Adrenal gland (tissue), 12 donors: ENCODE data around the gene KLF3. TPM values are rescaled to one million over a fixed set of nuclear protein-coding genes. Genes with fewer than 3 reads are reported as not detected.
A peak's percentile ranks its signal among the peaks of the same experiment; 100 is the strongest.

Experiments
- DNase-seq, 7 donors: peaks; one replicate each; pipeline ENCODE4 v3.0.0-alpha.2; 2019 to 2020
- H3K27ac ChIP-seq, 5 donors: fragments of 200-600 bp; sonication (generic) in 4 of 5; 1 replicate in 3 of 5; 2 replicates in 2 of 5; pipeline versions ENCODE4 v1.5.1 to v1.8.0; 2016 to 2020; ENCODE audit warnings: mild to moderate bottlenecking in 1 of 5
- H3K27me3 ChIP-seq: fragments of 200-600 bp; 2 replicates; pipeline ENCODE4 v1.8.0; 2021
- H3K36me3 ChIP-seq, 2 donors: fragments of 200-600 bp; replicated peaks in 1 of 2; 1 replicate in 1 of 2; 2 replicates in 1 of 2; pipeline versions ENCODE4 v1.5.1 to v1.8.0; 2018 to 2022
- H3K4me1 ChIP-seq, 2 donors: fragments of 200-600 bp; replicated peaks in 1 of 2; 1 replicate in 1 of 2; 2 replicates in 1 of 2; pipeline versions ENCODE4 v1.5.1 to v1.8.0; 2018 to 2021
- H3K4me3 ChIP-seq, 4 donors: fragments of 200-600 bp; sonication (generic) in 3 of 4; one replicate each; pipeline ENCODE4 v1.5.1; 2016 to 2018
- H3K9me3 ChIP-seq, 3 donors: fragments of 200-600 bp; sonication (generic) in 1 of 3; replicated peaks in 1 of 3; 1 replicate in 2 of 3; 2 replicates in 1 of 3; pipeline versions ENCODE4 v1.5.1 to v1.8.0; 2016 to 2021
- CTCF ChIP-seq, 6 experiments: fragments of 450-650 bp in 4 of 6; fragments of 200-600 bp in 2 of 6; sonication (generic) in 1 of 6; IDR thresholded peaks; 1 replicate in 5 of 6; 2 replicates in 1 of 6; pipeline versions ENCODE4 v1.5.1 to v1.8.0; 2016 to 2021; ENCODE audit warnings: antibody characterized with exemption in 6 of 6, mild to moderate bottlenecking in 2 of 6, moderate library complexity in 1 of 6
- POLR2A ChIP-seq, 2 donors: fragments of 450-650 bp; IDR thresholded peaks; one replicate each; pipeline ENCODE4 v1.6.1; 2017; ENCODE audit warnings: antibody characterized with exemption in 2 of 2, mild to moderate bottlenecking in 2 of 2, moderate library complexity in 1 of 2
- WGBS, 4 donors: extraction: QIAGEN DNeasy Blood & Tissue Kit in 2 of 4; methylation state at CpG; one replicate each; pipeline versions ENCODE4 v1.1.5 to v1.1.7; 2013 to 2017; 5-methylcytosine and 5-hydroxymethylcytosine counted together
- intact Hi-C, 2 donors: fragments of 100-400 bp; cut with DNase I; formaldehyde crosslinking; loops; one replicate each; pipeline versions ENCODE4 v1.14.1 to v1.15.0; 2022 to 2023
- polyA plus RNA-seq, 3 donors: library from polyadenylated mRNA; stranded (reverse); fragments of 200-250 nt in 2 of 3; fragments of 350-450 nt in 1 of 3; fragmentation: Illumina TruSeq in 1 of 3; extraction: RNeasy Lipid Tissue Mini Kit (QIAGEN cat#74804) in 1 of 3; gene quantifications; one replicate each; pipeline ENCODE4 v1.2.3, GENCODE V29; 2013 to 2014
- total RNA-seq, 9 donors: library from RNA; depleted of rRNA in 4 of 9; stranded (reverse); fragments of >200 nt in 4 of 9; fragments of 120-200 nt in 1 of 9; fragmentation: NEBNext Ultra II Directional in 1 of 9; extraction: Animal tissue kit (Norgen Biotek cat#: 25700) in 1 of 9; gene quantifications; one replicate each; pipeline versions ENCODE4 v1.1.0 to v1.2.4, GENCODE V29; 2013 to 2023
- donor health status: healthy with polysubstance abuse.
- donor health status: Bipolar disorder and iron deficiency.
- donor health status: DM: yes; HTN: yes; CAD: no.
- donor health status: DM: no; HTN: no; CAD: no.
- donor health status: DM: no; HTN: no; CAD: no.
- donor health status: DM: yes; HTN: yes; CAD: no.

KLF3 gene
- total and polyA plus RNA-seq, 12 donors = 10.1 to 45.7 (median 38.0) TPM

- Histone ChIP-seq H3K9me3 (no peaks in the 10 kb centered on the region), H3K36me3 (no peaks in the 10 kb centered on the region), H3K27ac (no peak overlapping the region), H3K27me3 (no peaks in the 10 kb centered on the region), H3K4me1 (no peaks in the 10 kb centered on the region), H3K4me3 (no peak overlapping the region)
- DNase-seq = no peak
- intact Hi-C loops = no loop called here
- WGBS, 4 donors = 80 to 94% (median 85%) methylated on average over 3 of the region's 3 CpGs
- TF ChIP-seq CTCF (IDR thresholded peaks at IDR 0.05) (no peak), POLR2A (IDR thresholded peaks at IDR 0.05) (no peak)
These were observed 71.9 kb downstream of the KLF3 start for GRCh38 chr4:38735870-38736269.

GRCh38 chr4:38738940-38739803 is 75.2 kb downstream of the KLF3 start:
- H3K9me3 ChIP-seq = no peaks in the 10 kb centered on the region
- H3K27ac ChIP-seq = no peak overlapping the region
- TF ChIP-seq CTCF (IDR thresholded peaks at IDR 0.05) = no peak
- TF ChIP-seq POLR2A (IDR thresholded peaks at IDR 0.05) = no peak
- H3K4me3 ChIP-seq = no peak overlapping the region
- no peaks in the 10 kb centered on the region for H3K36me3 ChIP-seq
- no peaks in the 10 kb centered on the region for H3K27me3 ChIP-seq
- DNase-seq = no peak
- WGBS, 4 donors = 92 to 96% (median 93%) methylated on average over 6 of the region's 6 CpGs
- intact Hi-C loops = no loop called here
- no peaks in the 10 kb centered on the region for H3K4me1 ChIP-seq

- WGBS, 4 donors = 63 to 87% (median 84%) methylated on average over 2 of the region's 2 CpGs
These were observed 76.3 kb downstream of the KLF3 start for GRCh38 chr4:38740303-38740702.

GRCh38 chr4:38743866-38744265 is 79.9 kb downstream of the KLF3 start:
- Histone ChIP-seq H3K4me1 (no peaks in the 10 kb centered on the region), H3K9me3 (no peaks in the 10 kb centered on the region), H3K27me3 (no peaks in the 10 kb centered on the region), H3K36me3 (no peaks in the 10 kb centered on the region), H3K27ac (peak overlapping the region in 1 of 5 donors; percentile 43), H3K4me3 (peak overlapping the region in 1 of 4 donors; percentile 30)
- DNase-seq = no peak
- intact Hi-C loops = no loop called here
- TF ChIP-seq CTCF (IDR thresholded peaks at IDR 0.05) (no peak), POLR2A (IDR thresholded peaks at IDR 0.05) (no peak)
- 58 to 72% (median 68%) methylated on average over 1 of the region's 1 CpG for WGBS, 4 donors

More at GRCh38 chr4:38740303-38740702, 76.3 kb downstream of the KLF3 start:
- intact Hi-C loops = no loop called here
- H3K36me3 ChIP-seq = no peaks in the 10 kb centered on the region
- no peaks in the 10 kb centered on the region for H3K9me3 ChIP-seq
- DNase-seq = no peak
- no peak overlapping the region for H3K27ac ChIP-seq
- H3K4me3 ChIP-seq = no peak overlapping the region
- TF ChIP-seq POLR2A (IDR thresholded peaks at IDR 0.05) (no peak), CTCF (IDR thresholded peaks at IDR 0.05) (no peak)
- no peaks in the 10 kb centered on the region for H3K27me3 ChIP-seq
- H3K4me1 ChIP-seq = no peaks in the 10 kb centered on the region
